SH-SY5Y (cell line): ENCODE results near the gene PDE4D.

Experiments
- GATA2 ChIP-seq: IDR thresholded peaks from 2 replicates; pipeline ENCODE4 v1.6.1; 2011; ENCODE audit warnings: mild to moderate bottlenecking, low read depth, low read length
- GATA3 ChIP-seq: IDR thresholded peaks from 2 replicates; pipeline ENCODE4 v1.6.1; 2011; ENCODE audit warnings: low read depth, mild to moderate bottlenecking, low read length, moderate library complexity

DNA sequence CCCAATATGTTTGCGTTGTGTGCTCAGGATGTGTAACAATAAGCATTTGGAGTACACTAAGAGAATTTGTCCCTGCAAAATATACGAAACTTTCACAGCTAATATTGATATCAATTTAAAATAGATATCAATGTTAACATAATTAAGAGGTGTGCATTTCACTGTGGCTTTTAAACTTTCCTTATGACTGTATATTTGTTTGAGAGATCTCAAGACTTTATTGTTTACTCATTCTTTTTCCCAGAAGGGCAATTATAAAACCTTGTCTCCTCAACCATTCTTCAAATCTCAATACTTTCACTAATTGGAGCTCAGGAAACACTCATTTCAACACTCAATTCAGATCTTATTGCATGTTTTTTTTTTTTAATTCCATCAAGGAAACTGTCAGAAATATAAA, 241.1 kb downstream of the PDE4D start:
- no peak for TF ChIP-seq GATA3
- TF ChIP-seq GATA2, result no peak
